GM12891 (cell line): ENCODE data around the gene DPH1.

Experiments
- POLR2A ChIP-seq: IDR thresholded peaks from 2 replicates; pipeline ENCODE4 v1.6.1; 2011; ENCODE audit warnings: low read depth, low read length, control low read depth
- POLR2AphosphoS5 ChIP-seq: IDR thresholded peaks from 2 replicates; pipeline ENCODE4 v1.6.1; 2011; ENCODE audit warnings: low read depth, low read length, control low read depth
- TAF1 ChIP-seq: IDR thresholded peaks from 2 replicates; pipeline ENCODE4 v1.6.1; 2011; ENCODE audit warnings: low read depth, low read length, control low read depth

DNA sequence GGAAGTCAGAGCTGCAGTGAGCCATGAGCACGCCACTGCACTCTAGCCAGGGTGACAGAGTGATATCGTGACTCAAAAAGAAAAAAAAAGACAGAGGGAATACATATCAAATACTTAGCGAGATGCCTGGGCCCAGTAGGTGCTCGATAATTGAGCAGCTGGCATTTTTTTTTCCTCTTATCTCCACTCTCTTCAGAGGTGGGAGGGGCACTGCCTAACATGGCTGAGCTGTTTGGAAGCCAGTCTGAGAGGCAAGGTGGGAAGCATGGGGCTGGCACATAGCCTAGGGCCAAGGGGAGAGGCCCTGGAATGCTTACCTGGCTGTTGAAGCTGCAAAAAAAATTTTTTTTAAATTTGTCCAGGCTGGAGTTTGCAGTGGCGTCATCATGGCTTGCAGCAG, 63.4 kb downstream of the DPH1 start:
- TF ChIP-seq POLR2A (no peak), POLR2AphosphoS5 (no peak), TAF1 (no peak)
